Activated T-cell treated with anti-CD3 and anti-CD28 coated beads, Interleukin-2, amount 50 U/mL, for 4 hours (primary cell): Measurements from ENCODE around the gene ARL14. TPM values are rescaled to one million over a fixed set of nuclear protein-coding genes. Genes with fewer than 3 reads are reported as not detected.

Experiments
- ATAC-seq, 2 donors: fragments of 200-7000 bp; cut with Tn5 transposase; one replicate each; pipeline ENCODE4 v1.10.0; 2021
- DNase-seq: peaks from one replicate; pipeline ENCODE4 v3.0.0-alpha.2; 2020
- H3K27me3 Mint-ChIP-seq: one replicate; pipeline ENCODE4 v1.8.0; 2021; ENCODE audit warnings: low read depth, mixed read lengths
- H3K36me3 Mint-ChIP-seq: one replicate; pipeline ENCODE4 v1.8.0; 2022; ENCODE audit warnings: mixed read lengths; ENCODE audit not compliant: insufficient read depth
- H3K4me1 Mint-ChIP-seq: one replicate; pipeline ENCODE4 v1.8.0; 2021; ENCODE audit warnings: low read depth, mixed read lengths
- H3K4me3 Mint-ChIP-seq: one replicate; pipeline ENCODE4 v1.8.0; 2021; ENCODE audit warnings: mild to moderate bottlenecking, moderate library complexity, mixed read lengths
- H3K9me3 Mint-ChIP-seq: one replicate; pipeline ENCODE4 v1.8.0; 2021; ENCODE audit warnings: mixed read lengths
- total RNA-seq, 3 donors: library from RNA; stranded (reverse); gene quantifications; one replicate each; pipeline ENCODE4 v1.2.1, GENCODE V29; 2021

ARL14 gene
- total RNA-seq, 3 donors from 2014 or later = not detected

GRCh38 chr3:160722331-160722730 is 45.4 kb downstream of the ARL14 start:
- no peaks in the 10 kb centered on the region for H3K36me3 Mint-ChIP-seq
- H3K4me3 Mint-ChIP-seq = no peak overlapping the region
- ATAC-seq (no peak), DNase-seq (no peak)
- peaks cover 11% of the 10 kb centered on the region for H3K27me3 Mint-ChIP-seq
- H3K9me3 Mint-ChIP-seq = no peaks in the 10 kb centered on the region
- H3K4me1 Mint-ChIP-seq = no peaks in the 10 kb centered on the region

GRCh38 chr3:160725338-160725737 is 48.4 kb downstream of the ARL14 start:
- no peak overlapping the region for H3K4me3 Mint-ChIP-seq

More at GRCh38 chr3:160725338-160725737, 48.4 kb downstream of the ARL14 start:
- no peaks in the 10 kb centered on the region for H3K9me3 Mint-ChIP-seq
- ATAC-seq (no peak), DNase-seq (no peak)
- peaks cover 9% of the 10 kb centered on the region for H3K27me3 Mint-ChIP-seq
- no peaks in the 10 kb centered on the region for H3K4me1 Mint-ChIP-seq
- H3K36me3 Mint-ChIP-seq = no peaks in the 10 kb centered on the region

Other genes with a start within 250 kb of the ARL14 start
- gene TRIM59, start 227.4 kb upstream of the ARL14 start, total RNA-seq = 10 to 100 TPM; 15.1 to 16.5 (median 15.3) TPM
- 100 to 1,000 TPM in 1 of 3 donors, 10 to 100 TPM in 2; 98.1 to 102 (median 99.4) TPM for gene KPNA4, start 111.6 kb upstream of the ARL14 start, total RNA-seq
- gene PPM1L, start 79.1 kb downstream of the ARL14 start, total RNA-seq = 1 to 10 TPM; 1.8 to 2.5 (median 2.0) TPM